ENCODE data around the gene GSS. TPM values are rescaled to one million over a fixed set of nuclear protein-coding genes. Genes with fewer than 3 reads are reported as not detected.

Gene GSS
- total and polyA plus RNA-seq, 7 donors, result 14.5 to 36.6 (median 24.5) TPM

GRCh38 chr20:34942301-34942700 is 13.3 kb downstream of the GSS start:
- H3K9me3 ChIP-seq, result no peaks in the 10 kb centered on the region
- no peak for DNase-seq
- H3K4me1 ChIP-seq, result peaks cover 61% of the 10 kb centered on the region
- peak overlapping the region; percentile 76 for H3K27ac ChIP-seq
- H3K4me3 ChIP-seq, result no peak overlapping the region
- no peak for ATAC-seq
- intact Hi-C loops (cut with DNase I), result no loop called here
- H3K27me3 ChIP-seq (ENCODE audit: insufficient read depth in 3 of 3, low read length in 2 of 3), result no peaks in the 10 kb centered on the region
- WGBS, 3 donors, result 67 to 77% (median 72%) methylated on average over 9 of the region's 9 CpGs
- peaks cover 0 to 28% of the 10 kb centered on the region in 2 donors for H3K36me3 ChIP-seq (ENCODE audit: insufficient read depth in 1 of 2, low read depth in 1 of 2)
- no peak for TF ChIP-seq CTCF (IDR thresholded peaks at IDR 0.05)

- intact Hi-C loops (cut with DNase I), result no loop called here
- TF ChIP-seq CTCF (IDR thresholded peaks at IDR 0.05), result no peak
- no peak for DNase-seq
- H3K27me3 ChIP-seq (ENCODE audit: insufficient read depth in 3 of 3, low read length in 2 of 3), result no peaks in the 10 kb centered on the region
- peaks cover 0 to 31% of the 10 kb centered on the region in 2 donors for H3K36me3 ChIP-seq (ENCODE audit: insufficient read depth in 1 of 2, low read depth in 1 of 2)
- H3K9me3 ChIP-seq, result no peaks in the 10 kb centered on the region
- no peak overlapping the region for H3K4me3 ChIP-seq
- ATAC-seq, result no peak
- H3K4me1 ChIP-seq, result peaks cover 55% of the 10 kb centered on the region
- H3K27ac ChIP-seq, result peak overlapping the region; percentile 76
- WGBS, 3 donors, result 90 to 94% (median 93%) methylated on average over 4 of the region's 4 CpGs
Measured at GRCh38 chr20:34941226-34941625, 14.4 kb downstream of the GSS start.

GRCh38 chr20:34940081-34940481 is 15.5 kb downstream of the GSS start:
- H3K4me3 ChIP-seq, result no peak overlapping the region
- H3K27ac ChIP-seq, result peak overlapping the region; percentile 76
- ATAC-seq, result peak; percentile 88 to 94 (median 92)
- no peak for TF ChIP-seq CTCF (IDR thresholded peaks at IDR 0.05)
- H3K9me3 ChIP-seq, result no peaks in the 10 kb centered on the region
- intact Hi-C loops (cut with DNase I), result no loop called here
- H3K36me3 ChIP-seq (ENCODE audit: insufficient read depth in 1 of 2, low read depth in 1 of 2), result peaks cover 0 to 33% of the 10 kb centered on the region in 2 donors
- H3K4me1 ChIP-seq, result peaks cover 46% of the 10 kb centered on the region
- 30 to 36% (median 31%) methylated on average over 1 of the region's 1 CpG for WGBS, 3 donors
- H3K27me3 ChIP-seq (ENCODE audit: insufficient read depth in 3 of 3, low read length in 2 of 3), result no peaks in the 10 kb centered on the region
- peak; percentile 45 to 71 for DNase-seq

- Histone ChIP-seq H3K36me3 (ENCODE audit: insufficient read depth in 1 of 2, low read depth in 1 of 2) (peaks cover 0 to 45% of the 10 kb centered on the region in 2 donors), H3K4me1 (peaks cover 41% of the 10 kb centered on the region), H3K27me3 (ENCODE audit: insufficient read depth in 3 of 3, low read length in 2 of 3) (no peaks in the 10 kb centered on the region), H3K9me3 (no peaks in the 10 kb centered on the region), H3K4me3 (no peak overlapping the region), H3K27ac (peak overlapping the region; percentile 76)
- 53 to 57% (median 53%) methylated on average over 14 of the region's 14 CpGs for WGBS, 3 donors
- intact Hi-C loops (cut with DNase I), result loop anchor here in 1 of 2 donors (5.0 kb wide), 1 partner anchor 46 kb away; no protein-coding TSS in a partner anchor
- peak; percentile 26 to 41 (median 35) for ATAC-seq
- no peak for TF ChIP-seq CTCF (IDR thresholded peaks at IDR 0.05)
- DNase-seq, result peak; percentile 60 to 80
Measured at GRCh38 chr20:34938466-34939163, 17.0 kb downstream of the GSS start.
